K562 (cell line): ENCODE results near the gene ELMO3. TPM values are rescaled to one million over a fixed set of nuclear protein-coding genes. Genes with fewer than 3 reads are reported as not detected.

Experiments
- ATAC-seq: fragments of 200-7000 bp; cut with Tn5 transposase; 3 replicates; pipeline ENCODE4 v1.9.1; 2020; ENCODE audit warnings: moderate library complexity
- BruUV-seq: library from RNA; stranded (reverse); fragments of 400-500 nt; replicated peaks from 2 replicates; lab custom pipeline; 2021; lab: Mats Ljungman, UMichigan
- CTCF ChIA-PET: fragments of 300-600 bp; formaldehyde crosslinking; extraction: SDS; loops from one replicate; lab custom pipeline; 2021; ENCODE audit warnings: low intra/inter-chr PET ratio; lab: Yijun Ruan, JAX
- POLR2A ChIA-PET: fragments of 300-600, 350-650 bp; sonication (Branson Sonifier 250); formaldehyde crosslinking; extraction: SDS; loops from one replicate; lab custom pipeline; 2021; ENCODE audit warnings: antibody characterized with exemption, inconsistent platforms; lab: Yijun Ruan, JAX
- DNase-seq, 4 experiments: peaks; one replicate each; pipeline versions ENCODE4 v3.0.0 to v3.0.0-alpha.2; 2011 to 2018; ENCODE audit warnings: low spot score in 3 of 4, mixed read lengths in 3 of 4; ENCODE audit errors: extremely low read depth in 1 of 4
- FAIRE-seq: peaks from 2 replicates; lab custom pipeline; 2011; peaks lifted over from hg19 to GRCh38; lab: Jason Lieb, UNC
- H2AFZ ChIP-seq: 2 replicates; pipeline ENCODE4 v1.6.0; 2011; ENCODE audit warnings: low read depth, low read length, control low read depth, inconsistent platforms
- H3K27ac ChIP-seq: fragments of 200-600 bp; 3 replicates; pipeline ENCODE4 v1.8.0; 2011; ENCODE audit warnings: low read depth, mild to moderate bottlenecking, control low read depth, inconsistent platforms, low read length, moderate library complexity, mixed read lengths; ENCODE audit errors: extremely low read depth
- H3K27me3 ChIP-seq, 2 experiments: fragments of 300-600 bp in 1 of 2; 2 replicates in 1 of 2; 3 replicates in 1 of 2; pipeline versions ENCODE4 v1.6.0 to v1.8.0; 2011; ENCODE audit warnings: inconsistent platforms in 2 of 2, low read length in 2 of 2, mild to moderate bottlenecking in 1 of 2, mixed read lengths in 1 of 2, moderate library complexity in 1 of 2; ENCODE audit not compliant: control insufficient read depth in 2 of 2, insufficient read depth in 2 of 2
- H3K36me3 ChIP-seq: fragments of 300-600 bp; 3 replicates; pipeline ENCODE4 v1.8.0; 2011; ENCODE audit warnings: mild to moderate bottlenecking, low read length, inconsistent platforms; ENCODE audit not compliant: control insufficient read depth, insufficient read depth
- H3K4me1 ChIP-seq, 2 experiments: fragments of 200-600 bp in 1 of 2; replicated peaks in 1 of 2; 2 replicates in 1 of 2; 3 replicates in 1 of 2; pipeline versions ENCODE4 v1.5.1 to v1.8.0; 2011; ENCODE audit warnings: inconsistent platforms in 2 of 2, low read length in 2 of 2, mild to moderate bottlenecking in 1 of 2, mixed read lengths in 1 of 2, moderate library complexity in 1 of 2; ENCODE audit not compliant: control insufficient read depth in 2 of 2, insufficient read depth in 2 of 2
- H3K4me2 ChIP-seq: 2 replicates; pipeline ENCODE4 v1.6.1; 2011; ENCODE audit warnings: low read length, control low read depth, inconsistent platforms, mixed read lengths; ENCODE audit not compliant: insufficient read depth
- H3K4me3 ChIP-seq: fragments of 200-600 bp; sonication (generic), shearing (Covaris generic); 2 replicates; pipeline ENCODE4 v1.5.1; 2016; ENCODE audit warnings: control low read depth, inconsistent platforms
- H3K79me2 ChIP-seq: fragments of 200-600 bp; 3 replicates; pipeline ENCODE4 v1.8.0; 2011; ENCODE audit warnings: low read length, inconsistent platforms; ENCODE audit not compliant: control insufficient read depth, insufficient read depth
- H3K9ac ChIP-seq, 2 experiments: 2 replicates each; pipeline versions ENCODE4 v1.6.0 to v1.6.1; 2011; ENCODE audit warnings: low read depth in 2 of 2, low read length in 2 of 2, control low read depth in 1 of 2, inconsistent platforms in 1 of 2, mild to moderate bottlenecking in 1 of 2, mixed read lengths in 1 of 2; ENCODE audit not compliant: insufficient read depth in 1 of 2
- H3K9me1 ChIP-seq: one replicate; pipeline ENCODE4 v1.6.0; 2011; ENCODE audit warnings: inconsistent platforms, mild to moderate bottlenecking, low read length, moderate library complexity; ENCODE audit not compliant: control insufficient read depth, insufficient read depth
- H3K9me3 ChIP-seq: replicated peaks from 2 replicates; pipeline ENCODE4 v1.5.1; 2011; ENCODE audit warnings: low read depth, low read length, inconsistent platforms; ENCODE audit not compliant: control insufficient read depth, insufficient read depth
- H4K20me1 ChIP-seq: replicated peaks from 2 replicates; pipeline ENCODE4 v1.6.1; 2011; ENCODE audit warnings: low read length, inconsistent platforms, mixed read lengths; ENCODE audit not compliant: control insufficient read depth, insufficient read depth
- ARID1B ChIP-seq: fragments of 450-650 bp; IDR thresholded peaks from 2 replicates; pipeline ENCODE4 v1.6.1; 2016; ENCODE audit warnings: antibody characterized with exemption, mild to moderate bottlenecking, inconsistent platforms
- CBFA2T3 ChIP-seq: fragments of 450-650 bp; IDR thresholded peaks from 2 replicates; pipeline ENCODE4 v1.6.1; 2017
- ETS1 ChIP-seq: conservative IDR thresholded peaks from 2 replicates; pipeline ENCODE4 v1.6.1; 2011; ENCODE audit warnings: low read depth, mild to moderate bottlenecking, low read length; ENCODE audit not compliant: control insufficient read depth
- EWSR1 ChIP-seq: fragments of 450-650 bp; IDR thresholded peaks from 2 replicates; pipeline ENCODE4 v1.6.1; 2018; ENCODE audit warnings: borderline replicate concordance, mild to moderate bottlenecking, low read depth, moderate library complexity; ENCODE audit not compliant: partially characterized antibody
- MYNN ChIP-seq, 2 experiments: sonication (generic); formaldehyde crosslinking in 1 of 2; IDR thresholded peaks; 2 replicates each; pipeline versions ENCODE4 v1.5.0 to v1.6.1; 2016 to 2020; ENCODE audit warnings: antibody characterized with exemption in 1 of 2, missing genetic modification reagents in 1 of 2
- POLR2AphosphoS5 ChIP-seq: IDR thresholded peaks from 2 replicates; pipeline ENCODE4 v1.6.1; 2011; ENCODE audit warnings: mild to moderate bottlenecking, low read depth, low read length, moderate library complexity; ENCODE audit not compliant: control insufficient read depth, insufficient read depth
- POLR2G ChIP-seq: fragments of 200-400 bp; formaldehyde crosslinking; IDR thresholded peaks from 2 replicates; pipeline ENCODE4 v1.6.1; 2017; ENCODE audit warnings: low read depth, mild to moderate bottlenecking, antibody characterized with exemption, low read length, moderate library complexity
- POU5F1 ChIP-seq: fragments of 150-350 bp; IDR thresholded peaks from 2 replicates; pipeline ENCODE4 v1.6.1; 2014; ENCODE audit warnings: borderline replicate concordance, low read length, low read depth, mild to moderate bottlenecking; ENCODE audit not compliant: partially characterized antibody
- RBFOX2 ChIP-seq: fragments of 200-400 bp; formaldehyde crosslinking; IDR thresholded peaks from 2 replicates; pipeline ENCODE4 v1.6.1; 2017; ENCODE audit warnings: low read depth, mild to moderate bottlenecking, low read length, moderate library complexity
- RFX7 ChIP-seq: fragments of 250-450 bp; sonication (Bioruptor Pico); IDR thresholded peaks from 2 replicates; pipeline ENCODE4 v1.5.1; 2021; ENCODE audit warnings: mild to moderate bottlenecking
- ZNF77 ChIP-seq: fragments of 250-450 bp; sonication (Bioruptor Pico); IDR thresholded peaks from 2 replicates; pipeline ENCODE4 v1.5.0; 2020
- WGBS: fragments of 100-300 bp; shearing (Covaris generic); methylation state at CpG from one replicate; pipeline ENCODE4 v1.1.6; 2016; ENCODE audit warnings: low coverage, mixed read lengths; ENCODE audit not compliant: insufficient coverage; ENCODE audit errors: missing lambda C conversion rate; 5-methylcytosine and 5-hydroxymethylcytosine counted together
- in situ Hi-C: fragments of 300-500 bp; cut with MboI; formaldehyde crosslinking; loops from 4 replicates; pipeline ENCODE4 v1.15.0; 2018; ENCODE audit warnings: inconsistent platforms, mixed read lengths
- intact Hi-C: fragments of 100-400 bp; cut with micrococcal nuclease; formaldehyde crosslinking; loops from 2 replicates; pipeline ENCODE4 v1.14.2; 2022
- polyA plus RNA-seq, 8 experiments: library from polyadenylated mRNA; depleted of rRNA in 4 of 8; stranded (reverse) in 5 of 8; unstranded in 3 of 8; fragments of >200 nt; fragmentation: Nextera tagmentation in 2 of 8; fragmentation: Illumina TruSeq in 1 of 8; extraction: Ambion mirVana in 2 of 8; extraction: Trizol in 1 of 8; gene quantifications; 2 replicates each; pipeline versions ENCODE4 v1.2.1 to v1.2.3, GENCODE V29; 2011 to 2014; ENCODE audit warnings: inconsistent platforms in 1 of 8, missing spikeins in 1 of 8
- total RNA-seq, 7 experiments: library from RNA; depleted of rRNA in 6 of 7; stranded (reverse); fragments of >200 nt in 6 of 7; fragmentation: Illumina TruSeq in 2 of 7; extraction: Trizol in 2 of 7; gene quantifications; 2 replicates each; pipeline versions ENCODE4 v1.2.1 to v1.2.3, GENCODE V29; 2011 to 2021; ENCODE audit warnings: low replicate concordance in 1 of 7
- TF ChIP-seq, protein P1 (sequence below): fragments of 450-650 bp; IDR thresholded peaks from 2 replicates; pipeline ENCODE4 v1.6.1; 2017; ENCODE audit warnings: antibody characterized with exemption, mild to moderate bottlenecking

The ELMO3 gene
- total and polyA plus RNA-seq, 9 of the 15 experiments (the other 6 are each of a cell fraction or from before 2014, with no cell fraction given) = 0.04 to 5.1 (median 1.5) TPM

- intact Hi-C loops = loop anchor here (5.0 kb wide), 1 partner anchor 33 kb away; the partner anchor contains the start of gene TMEM208
- BruUV-seq = no TSS peak
- DNase-seq (no peak), ATAC-seq (no peak), FAIRE-seq (no peak)
- no peak overlapping the region for H3K4me3 ChIP-seq
- no peaks in the 10 kb centered on the region for H3K27me3 ChIP-seq
- H2AFZ ChIP-seq = no peak overlapping the region
- ChIA-PET POLR2A (interaction anchor here (0.8 to 1.2 kb wide), 2 partner anchors 9 to 177 kb away, joined by 3 to 4 read pairs; no protein-coding TSS in a partner anchor), CTCF (no interaction called here)
- H3K9me1 ChIP-seq = no peaks in the 10 kb centered on the region
- peaks cover 38 to 69% of the 10 kb centered on the region in 2 experiments for H3K4me1 ChIP-seq
- peaks cover 46% of the 10 kb centered on the region for H3K79me2 ChIP-seq
- peak overlapping the region; percentile 74 to 88; a peak in 3 of 4 replicates for H3K9ac ChIP-seq
- 64% methylated on average over 5 of the region's 6 CpGs for WGBS
- in situ Hi-C loops = no loop called here
- peak overlapping the region; percentile 97; the same call in 1 of the 2 replicates for H3K4me2 ChIP-seq
- H3K9me3 ChIP-seq = no peaks in the 10 kb centered on the region
- H4K20me1 ChIP-seq = no peaks in the 10 kb centered on the region
- H3K36me3 ChIP-seq = peaks cover 63% of the 10 kb centered on the region
- peak overlapping the region; percentile 17; the same call in 1 of the 3 replicates for H3K27ac ChIP-seq
- TF ChIP-seq ARID1B = 0 out of 2 replicates have a peak, but pooled peaks have one; percentile 20
- TF ChIP-seq, protein P1, sequence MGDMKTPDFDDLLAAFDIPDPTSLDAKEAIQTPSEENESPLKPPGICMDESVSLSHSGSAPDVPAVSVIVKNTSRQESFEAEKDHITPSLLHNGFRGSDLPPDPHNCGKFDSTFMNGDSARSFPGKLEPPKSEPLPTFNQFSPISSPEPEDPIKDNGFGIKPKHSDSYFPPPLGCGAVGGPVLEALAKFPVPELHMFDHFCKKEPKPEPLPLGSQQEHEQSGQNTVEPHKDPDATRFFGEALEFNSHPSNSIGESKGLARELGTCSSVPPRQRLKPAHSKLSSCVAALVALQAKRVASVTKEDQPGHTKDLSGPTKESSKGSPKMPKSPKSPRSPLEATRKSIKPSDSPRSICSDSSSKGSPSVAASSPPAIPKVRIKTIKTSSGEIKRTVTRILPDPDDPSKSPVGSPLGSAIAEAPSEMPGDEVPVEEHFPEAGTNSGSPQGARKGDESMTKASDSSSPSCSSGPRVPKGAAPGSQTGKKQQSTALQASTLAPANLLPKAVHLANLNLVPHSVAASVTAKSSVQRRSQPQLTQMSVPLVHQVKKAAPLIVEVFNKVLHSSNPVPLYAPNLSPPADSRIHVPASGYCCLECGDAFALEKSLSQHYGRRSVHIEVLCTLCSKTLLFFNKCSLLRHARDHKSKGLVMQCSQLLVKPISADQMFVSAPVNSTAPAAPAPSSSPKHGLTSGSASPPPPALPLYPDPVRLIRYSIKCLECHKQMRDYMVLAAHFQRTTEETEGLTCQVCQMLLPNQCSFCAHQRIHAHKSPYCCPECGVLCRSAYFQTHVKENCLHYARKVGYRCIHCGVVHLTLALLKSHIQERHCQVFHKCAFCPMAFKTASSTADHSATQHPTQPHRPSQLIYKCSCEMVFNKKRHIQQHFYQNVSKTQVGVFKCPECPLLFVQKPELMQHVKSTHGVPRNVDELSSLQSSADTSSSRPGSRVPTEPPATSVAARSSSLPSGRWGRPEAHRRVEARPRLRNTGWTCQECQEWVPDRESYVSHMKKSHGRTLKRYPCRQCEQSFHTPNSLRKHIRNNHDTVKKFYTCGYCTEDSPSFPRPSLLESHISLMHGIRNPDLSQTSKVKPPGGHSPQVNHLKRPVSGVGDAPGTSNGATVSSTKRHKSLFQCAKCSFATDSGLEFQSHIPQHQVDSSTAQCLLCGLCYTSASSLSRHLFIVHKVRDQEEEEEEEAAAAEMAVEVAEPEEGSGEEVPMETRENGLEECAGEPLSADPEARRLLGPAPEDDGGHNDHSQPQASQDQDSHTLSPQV = 0 out of 2 replicates have a peak, but pooled peaks have one; percentile 18
- TF ChIP-seq RFX7 (CRISPR knock-in tag) = no peak
- TF ChIP-seq POU5F1 = no peak
- TF ChIP-seq ZNF77 (CRISPR knock-in tag) = no peak
- TF ChIP-seq MYNN (IDR thresholded peaks at IDR 0.05) = peak; percentile 51; the same call in 1 of the 2 replicates
- TF ChIP-seq MYNN (CRISPR knock-in tag; IDR thresholded peaks at IDR 0.05) = no peak
- TF ChIP-seq ETS1 = 0 out of 2 replicates have a peak, but pooled peaks have one; percentile 50
- TF ChIP-seq POLR2G = peak; percentile 40; the same call in 1 of the 2 replicates
- peak; percentile 41; the same call in 1 of the 2 replicates for TF ChIP-seq CBFA2T3
- 0 out of 2 replicates have a peak, but pooled peaks have one; percentile 15 for TF ChIP-seq RBFOX2
- no peak for TF ChIP-seq EWSR1
- TF ChIP-seq POLR2AphosphoS5 = 0 out of 2 replicates have a peak, but pooled peaks have one; percentile 15
Observed at GRCh38 chr16:67194260-67194659, 4.7 kb upstream of the ELMO3 start.
